ENCODE measurements around the gene PPM1D. TPM values are rescaled to one million over a fixed set of nuclear protein-coding genes. Genes with fewer than 3 reads are reported as not detected.
A peak's percentile ranks its signal among the peaks of the same experiment; 100 is the strongest.
"Not testable (repeated sequence)": the region's sequence is repeated elsewhere in the genome, so short reads cannot be mapped to it uniquely, and the experiment has no call there.

PPM1D gene
- total and polyA plus RNA-seq, 12 donors = 3.1 to 10.6 (median 7.5) TPM

DNA sequence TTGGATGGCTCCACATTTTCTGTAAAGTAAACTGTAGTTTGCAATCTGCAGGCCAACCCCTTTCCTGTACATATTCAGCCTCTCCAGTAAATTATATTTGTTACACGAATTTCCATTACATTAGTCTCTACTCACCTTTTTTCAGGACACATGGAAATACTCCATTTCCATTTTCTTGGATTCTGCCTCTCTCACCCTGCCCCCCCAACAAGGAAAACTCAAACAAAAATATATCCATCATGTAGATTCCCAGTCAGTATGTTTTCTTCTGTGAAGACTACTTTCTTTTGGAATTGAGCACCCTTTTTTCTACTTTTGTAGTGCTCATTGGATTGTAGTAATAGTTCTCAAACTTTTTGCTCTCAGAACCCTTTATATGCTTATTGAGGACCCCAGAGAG, 2.9 kb downstream of the PPM1D start:
- no peak for TF ChIP-seq CTCF (IDR thresholded peaks at IDR 0.05)
- WGBS, 2 donors = 9 to 19% methylated on average over 1 of the region's 1 CpG
- Histone ChIP-seq H3K36me3 (no peaks in the 10 kb centered on the region), H3K4me1 (peaks cover 0 to 72% (median 34%) of the 10 kb centered on the region in 9 donors), H3K9me3 (no peaks in the 10 kb centered on the region), H3K27me3 (no peaks in the 10 kb centered on the region), H3K4me3 (peak overlapping the region in 8 of 10 donors; percentile 77 to 99 (median 95)), H3K27ac (peak overlapping the region in 4 of 10 donors; percentile 94 to 99 (median 97))
- ATAC-seq (no peak), DNase-seq (no peak)
- intact Hi-C loops (cut with DNase I) = loop anchor here in 3 of 10 donors (5.0 kb wide), 1 partner anchor 34 kb away; no protein-coding TSS in a partner anchor

DNA sequence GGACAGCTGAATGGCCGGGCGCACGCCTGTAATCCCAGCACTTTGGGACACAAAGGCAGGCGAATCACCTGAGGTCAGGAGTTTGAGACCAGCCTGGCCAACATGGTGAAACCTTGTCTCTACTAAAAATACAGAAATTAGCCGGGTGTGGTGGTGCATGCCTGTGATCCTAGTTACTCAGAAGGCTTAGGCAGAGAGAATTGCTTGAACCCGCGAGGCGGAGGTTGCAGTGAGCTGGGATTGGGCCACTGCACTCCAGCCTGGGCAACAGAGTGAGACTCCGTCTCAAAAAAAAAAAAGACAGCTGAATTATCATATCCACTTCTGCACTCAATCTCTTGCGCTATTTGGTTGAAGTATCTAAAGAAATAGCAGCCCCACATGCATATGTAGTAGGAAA, 3.5 kb downstream of the PPM1D start:
- ATAC-seq, H3K27ac ChIP-seq, H3K36me3 ChIP-seq, H3K9me3 ChIP-seq, H3K4me3 ChIP-seq, DNase-seq, H3K27me3 ChIP-seq: not testable (repeated sequence)
- WGBS, 2 donors = 94 to 95% methylated on average over 10 of the region's 10 CpGs
- peaks cover 0 to 66% (median 34%) of the 10 kb centered on the region in 9 donors for H3K4me1 ChIP-seq
- intact Hi-C loops (cut with DNase I) = loop anchor here in 3 of 10 donors (5.0 kb wide), 1 partner anchor 34 kb away; no protein-coding TSS in a partner anchor

- WGBS, 2 donors = 82 to 87% methylated on average over 5 of the region's 5 CpGs
- Histone ChIP-seq H3K4me3 (no peak overlapping the region), H3K36me3 (no peaks in the 10 kb centered on the region), H3K9me3 (no peaks in the 10 kb centered on the region), H3K4me1 (peaks cover 0 to 59% (median 31%) of the 10 kb centered on the region in 9 donors), H3K27me3 (no peaks in the 10 kb centered on the region), H3K27ac (peak overlapping the region in 7 of 10 donors; percentile 6 to 68 (median 40))
- peak in 1 of 2 donors; percentile 11 for DNase-seq
- intact Hi-C loops (cut with DNase I) = loop anchor here in 3 of 10 donors (5.0 kb wide), 1 partner anchor 32 kb away; no protein-coding TSS in a partner anchor
- peak in 4 of 8 donors; percentile 26 to 62 (median 52) for ATAC-seq
- no peak for TF ChIP-seq CTCF (IDR thresholded peaks at IDR 0.05)
Measured at GRCh38 chr17:60604686-60605334, 4.8 kb downstream of the PPM1D start.

GRCh38 chr17:60606036-60606435, 6.0 kb downstream of the PPM1D start:
- intact Hi-C loops (cut with DNase I) = no loop called here
- no peaks in the 10 kb centered on the region for H3K9me3 ChIP-seq
- H3K27ac ChIP-seq = no peak overlapping the region
- H3K36me3 ChIP-seq = no peaks in the 10 kb centered on the region
- ATAC-seq (no peak), DNase-seq (no peak)
- no peak overlapping the region for H3K4me3 ChIP-seq
- peaks cover 0 to 71% (median 43%) of the 10 kb centered on the region in 9 donors for H3K4me1 ChIP-seq
- H3K27me3 ChIP-seq = no peaks in the 10 kb centered on the region
- no peak for TF ChIP-seq CTCF (IDR thresholded peaks at IDR 0.05)

DNA sequence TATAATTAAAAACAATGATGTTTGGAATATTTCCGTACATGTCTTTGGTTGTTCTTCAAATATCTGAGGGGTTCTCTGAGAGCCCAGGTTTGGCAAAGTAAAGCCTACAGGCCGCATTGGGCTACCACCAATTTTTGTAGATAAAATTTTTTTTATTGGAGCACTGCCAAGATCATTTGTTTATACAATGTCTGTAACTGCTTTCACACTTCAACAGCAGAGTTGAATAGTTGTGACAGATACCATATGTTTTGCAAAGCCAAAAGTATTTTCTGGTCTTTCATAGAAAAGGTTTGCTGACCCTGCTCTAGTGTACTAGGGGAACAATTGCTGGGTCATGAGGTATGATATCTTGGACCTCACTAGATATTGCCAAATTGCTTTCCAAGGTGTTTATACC, 10.5 kb downstream of the PPM1D start:
- Histone ChIP-seq H3K27ac (no peak overlapping the region), H3K4me1 (peaks cover 0 to 40% (median 29%) of the 10 kb centered on the region in 9 donors), H3K9me3 (no peaks in the 10 kb centered on the region), H3K4me3 (no peak overlapping the region), H3K36me3 (peaks cover 0 to 8% (median 0%) of the 10 kb centered on the region in 9 donors), H3K27me3 (no peaks in the 10 kb centered on the region)
- no peak for TF ChIP-seq CTCF (IDR thresholded peaks at IDR 0.05)
- ATAC-seq (peak in 4 of 8 donors; percentile 24 to 45 (median 36)), DNase-seq (no peak)
- 30 to 47% methylated on average over 2 of the region's 2 CpGs for WGBS, 2 donors
- intact Hi-C loops (cut with DNase I) = no loop called here

DNA sequence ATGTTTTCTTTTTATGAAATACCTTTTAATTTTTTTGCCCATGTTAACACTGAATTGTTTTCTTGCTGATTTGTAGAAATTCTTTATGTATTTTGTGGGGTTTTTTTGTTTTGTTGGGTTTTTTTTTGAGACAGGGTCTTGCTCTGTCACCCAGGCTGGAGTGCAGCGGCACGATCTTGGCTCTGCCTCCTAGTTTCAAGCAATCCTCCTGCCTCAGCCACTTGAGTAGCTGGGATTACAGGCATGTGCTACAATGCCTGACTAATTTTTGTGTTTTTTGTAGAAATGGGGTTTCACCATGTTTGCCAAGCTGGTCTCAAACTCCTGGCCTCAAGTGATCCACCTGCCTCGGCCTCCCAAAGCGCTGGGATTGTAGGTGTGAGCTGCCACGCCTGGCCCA, 11.3 kb downstream of the PPM1D start:
- WGBS, 2 donors = 97 to 98% methylated on average over 5 of the region's 5 CpGs
- H3K9me3 ChIP-seq; DNase-seq; H3K27me3 ChIP-seq; H3K27ac ChIP-seq; H3K4me3 ChIP-seq; ATAC-seq; H3K36me3 ChIP-seq; intact Hi-C loops (cut with DNase I): not testable (repeated sequence)
- H3K4me1 ChIP-seq = peaks cover 0 to 32% (median 22%) of the 10 kb centered on the region in 9 donors
